HEK293 (cell line): Measurements from ENCODE around the gene PIP4K2A.

ENCODE experiments used
- TCF7L2 ChIP-seq: IDR thresholded peaks from 2 replicates; pipeline ENCODE4 v1.6.1; 2011; ENCODE audit warnings: low read depth, mild to moderate bottlenecking, inconsistent platforms, low read length, moderate library complexity, borderline replicate concordance
- YY1 ChIP-seq: fragments of 450-650 bp; formaldehyde crosslinking; IDR thresholded peaks from 2 replicates; pipeline ENCODE4 v1.5.1; 2018; ENCODE audit warnings: missing biosample characterization, missing genetic modification characterization
- ZBTB8A ChIP-seq: fragments of 450-650 bp; formaldehyde crosslinking; IDR thresholded peaks from 2 replicates; pipeline ENCODE4 v1.5.1; 2016; ENCODE audit warnings: missing biosample characterization, missing genetic modification characterization
- ZFHX2 ChIP-seq: fragments of 450-650 bp; formaldehyde crosslinking; conservative IDR thresholded peaks from 2 replicates; pipeline ENCODE4 v1.5.1; 2016; ENCODE audit warnings: missing biosample characterization, missing genetic modification characterization
- ZNF133 ChIP-seq: fragments of 450-650 bp; formaldehyde crosslinking; IDR thresholded peaks from 2 replicates; pipeline ENCODE4 v1.5.1; 2016; ENCODE audit warnings: missing biosample characterization, missing genetic modification characterization
- ZNF202 ChIP-seq: fragments of 450-650 bp; formaldehyde crosslinking; IDR thresholded peaks from 2 replicates; pipeline ENCODE4 v1.5.1; 2016; ENCODE audit warnings: missing biosample characterization, missing genetic modification characterization, borderline replicate concordance
- ZNF302 ChIP-seq: fragments of 450-650 bp; formaldehyde crosslinking; IDR thresholded peaks from 2 replicates; pipeline ENCODE4 v1.5.1; 2016; ENCODE audit warnings: missing biosample characterization, missing genetic modification characterization, low read depth
- TF ChIP-seq, protein P1 (sequence below): fragments of 450-650 bp; formaldehyde crosslinking; IDR thresholded peaks from 2 replicates; pipeline ENCODE4 v1.5.1; 2016; ENCODE audit warnings: missing biosample characterization, missing genetic modification characterization
- TF ChIP-seq, protein P2 (sequence below): fragments of 450-650 bp; formaldehyde crosslinking; IDR thresholded peaks from 2 replicates; pipeline ENCODE4 v1.5.1; 2016; ENCODE audit warnings: missing biosample characterization, missing genetic modification characterization, low read depth
- TF ChIP-seq, protein P3 (sequence below): fragments of 450-650 bp; formaldehyde crosslinking; IDR thresholded peaks from 2 replicates; pipeline ENCODE4 v1.5.1; 2016; ENCODE audit warnings: missing biosample characterization, missing genetic modification characterization
- TF ChIP-seq, protein P4 (sequence below): fragments of 450-650 bp; formaldehyde crosslinking; IDR thresholded peaks from 2 replicates; pipeline ENCODE4 v1.5.1; 2017; ENCODE audit warnings: missing biosample characterization, missing genetic modification characterization

DNA sequence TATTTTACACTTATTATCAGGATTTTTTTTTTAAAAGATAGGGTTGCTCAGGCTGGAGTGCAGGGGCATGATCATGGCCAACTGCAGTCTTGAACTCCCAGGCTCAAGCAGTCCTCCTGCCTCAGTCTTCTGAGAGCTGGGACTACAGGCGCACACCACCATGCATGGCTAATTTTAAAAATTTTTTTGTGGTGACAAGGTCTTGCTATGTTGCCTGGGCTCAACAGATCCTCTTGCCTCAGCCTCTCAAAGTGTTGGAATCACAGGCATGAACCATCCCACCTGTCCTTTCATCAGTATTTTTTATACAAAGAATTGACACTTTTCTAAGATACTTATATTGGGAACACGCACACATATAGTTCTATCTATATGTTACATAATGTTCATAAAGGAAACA lies 99.3 kb downstream of the PIP4K2A start:
- TF ChIP-seq, protein P1, sequence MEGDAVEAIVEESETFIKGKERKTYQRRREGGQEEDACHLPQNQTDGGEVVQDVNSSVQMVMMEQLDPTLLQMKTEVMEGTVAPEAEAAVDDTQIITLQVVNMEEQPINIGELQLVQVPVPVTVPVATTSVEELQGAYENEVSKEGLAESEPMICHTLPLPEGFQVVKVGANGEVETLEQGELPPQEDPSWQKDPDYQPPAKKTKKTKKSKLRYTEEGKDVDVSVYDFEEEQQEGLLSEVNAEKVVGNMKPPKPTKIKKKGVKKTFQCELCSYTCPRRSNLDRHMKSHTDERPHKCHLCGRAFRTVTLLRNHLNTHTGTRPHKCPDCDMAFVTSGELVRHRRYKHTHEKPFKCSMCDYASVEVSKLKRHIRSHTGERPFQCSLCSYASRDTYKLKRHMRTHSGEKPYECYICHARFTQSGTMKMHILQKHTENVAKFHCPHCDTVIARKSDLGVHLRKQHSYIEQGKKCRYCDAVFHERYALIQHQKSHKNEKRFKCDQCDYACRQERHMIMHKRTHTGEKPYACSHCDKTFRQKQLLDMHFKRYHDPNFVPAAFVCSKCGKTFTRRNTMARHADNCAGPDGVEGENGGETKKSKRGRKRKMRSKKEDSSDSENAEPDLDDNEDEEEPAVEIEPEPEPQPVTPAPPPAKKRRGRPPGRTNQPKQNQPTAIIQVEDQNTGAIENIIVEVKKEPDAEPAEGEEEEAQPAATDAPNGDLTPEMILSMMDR (tag by site-specific recombination): no peak
- TF ChIP-seq ZNF202 (tag by site-specific recombination) (no peak), ZNF302 (tag by site-specific recombination) (no peak), YY1 (no peak), TCF7L2 (no peak), ZBTB8A (tag by site-specific recombination) (no peak), ZNF133 (tag by site-specific recombination) (no peak), ZFHX2 (tag by site-specific recombination) (no peak)
- TF ChIP-seq, protein P2, sequence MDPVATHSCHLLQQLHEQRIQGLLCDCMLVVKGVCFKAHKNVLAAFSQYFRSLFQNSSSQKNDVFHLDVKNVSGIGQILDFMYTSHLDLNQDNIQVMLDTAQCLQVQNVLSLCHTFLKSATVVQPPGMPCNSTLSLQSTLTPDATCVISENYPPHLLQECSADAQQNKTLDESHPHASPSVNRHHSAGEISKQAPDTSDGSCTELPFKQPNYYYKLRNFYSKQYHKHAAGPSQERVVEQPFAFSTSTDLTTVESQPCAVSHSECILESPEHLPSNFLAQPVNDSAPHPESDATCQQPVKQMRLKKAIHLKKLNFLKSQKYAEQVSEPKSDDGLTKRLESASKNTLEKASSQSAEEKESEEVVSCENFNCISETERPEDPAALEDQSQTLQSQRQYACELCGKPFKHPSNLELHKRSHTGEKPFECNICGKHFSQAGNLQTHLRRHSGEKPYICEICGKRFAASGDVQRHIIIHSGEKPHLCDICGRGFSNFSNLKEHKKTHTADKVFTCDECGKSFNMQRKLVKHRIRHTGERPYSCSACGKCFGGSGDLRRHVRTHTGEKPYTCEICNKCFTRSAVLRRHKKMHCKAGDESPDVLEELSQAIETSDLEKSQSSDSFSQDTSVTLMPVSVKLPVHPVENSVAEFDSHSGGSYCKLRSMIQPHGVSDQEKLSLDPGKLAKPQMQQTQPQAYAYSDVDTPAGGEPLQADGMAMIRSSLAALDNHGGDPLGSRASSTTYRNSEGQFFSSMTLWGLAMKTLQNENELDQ (tag by site-specific recombination): no peak
- TF ChIP-seq, protein P3, sequence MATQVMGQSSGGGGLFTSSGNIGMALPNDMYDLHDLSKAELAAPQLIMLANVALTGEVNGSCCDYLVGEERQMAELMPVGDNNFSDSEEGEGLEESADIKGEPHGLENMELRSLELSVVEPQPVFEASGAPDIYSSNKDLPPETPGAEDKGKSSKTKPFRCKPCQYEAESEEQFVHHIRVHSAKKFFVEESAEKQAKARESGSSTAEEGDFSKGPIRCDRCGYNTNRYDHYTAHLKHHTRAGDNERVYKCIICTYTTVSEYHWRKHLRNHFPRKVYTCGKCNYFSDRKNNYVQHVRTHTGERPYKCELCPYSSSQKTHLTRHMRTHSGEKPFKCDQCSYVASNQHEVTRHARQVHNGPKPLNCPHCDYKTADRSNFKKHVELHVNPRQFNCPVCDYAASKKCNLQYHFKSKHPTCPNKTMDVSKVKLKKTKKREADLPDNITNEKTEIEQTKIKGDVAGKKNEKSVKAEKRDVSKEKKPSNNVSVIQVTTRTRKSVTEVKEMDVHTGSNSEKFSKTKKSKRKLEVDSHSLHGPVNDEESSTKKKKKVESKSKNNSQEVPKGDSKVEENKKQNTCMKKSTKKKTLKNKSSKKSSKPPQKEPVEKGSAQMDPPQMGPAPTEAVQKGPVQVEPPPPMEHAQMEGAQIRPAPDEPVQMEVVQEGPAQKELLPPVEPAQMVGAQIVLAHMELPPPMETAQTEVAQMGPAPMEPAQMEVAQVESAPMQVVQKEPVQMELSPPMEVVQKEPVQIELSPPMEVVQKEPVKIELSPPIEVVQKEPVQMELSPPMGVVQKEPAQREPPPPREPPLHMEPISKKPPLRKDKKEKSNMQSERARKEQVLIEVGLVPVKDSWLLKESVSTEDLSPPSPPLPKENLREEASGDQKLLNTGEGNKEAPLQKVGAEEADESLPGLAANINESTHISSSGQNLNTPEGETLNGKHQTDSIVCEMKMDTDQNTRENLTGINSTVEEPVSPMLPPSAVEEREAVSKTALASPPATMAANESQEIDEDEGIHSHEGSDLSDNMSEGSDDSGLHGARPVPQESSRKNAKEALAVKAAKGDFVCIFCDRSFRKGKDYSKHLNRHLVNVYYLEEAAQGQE: no peak
- TF ChIP-seq, protein P4, sequence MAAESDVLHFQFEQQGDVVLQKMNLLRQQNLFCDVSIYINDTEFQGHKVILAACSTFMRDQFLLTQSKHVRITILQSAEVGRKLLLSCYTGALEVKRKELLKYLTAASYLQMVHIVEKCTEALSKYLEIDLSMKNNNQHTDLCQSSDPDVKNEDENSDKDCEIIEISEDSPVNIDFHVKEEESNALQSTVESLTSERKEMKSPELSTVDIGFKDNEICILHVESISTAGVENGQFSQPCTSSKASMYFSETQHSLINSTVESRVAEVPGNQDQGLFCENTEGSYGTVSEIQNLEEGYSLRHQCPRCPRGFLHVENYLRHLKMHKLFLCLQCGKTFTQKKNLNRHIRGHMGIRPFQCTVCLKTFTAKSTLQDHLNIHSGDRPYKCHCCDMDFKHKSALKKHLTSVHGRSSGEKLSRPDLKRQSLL (tag by site-specific recombination): no peak
